ENCODE data around the gene TOM1L1. TPM values are rescaled to one million over a fixed set of nuclear protein-coding genes. Genes with fewer than 3 reads are reported as not detected.

Gene TOM1L1
- total and polyA plus RNA-seq, 2 of the 8 experiments (the other 6 are each of a cell fraction or from before 2014, with no cell fraction given), result 47.0 to 60.8 TPM

DNA sequence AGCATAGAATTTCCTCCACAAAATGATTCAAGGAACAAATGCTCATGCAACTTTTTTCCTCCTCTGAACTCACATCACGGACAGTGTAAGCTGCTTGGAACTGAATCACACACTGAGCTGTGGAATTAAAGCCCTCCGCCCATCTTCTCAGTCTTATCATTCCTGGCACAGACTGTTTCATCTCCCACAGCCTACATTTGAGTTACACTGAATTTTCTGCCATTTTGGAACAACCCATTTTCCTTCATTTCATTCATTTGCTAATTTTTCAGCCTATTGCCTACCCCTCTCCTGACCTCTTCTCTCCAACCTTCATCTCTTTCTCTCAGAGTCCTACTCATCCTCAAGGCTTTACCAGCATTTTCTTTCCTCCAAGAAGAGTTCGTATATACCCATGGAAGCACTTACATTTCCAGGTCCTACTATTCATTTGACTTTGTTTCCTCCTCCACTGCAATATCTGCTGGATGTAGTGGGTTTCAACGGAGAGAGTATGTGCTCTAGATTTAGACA is 39.1 kb upstream of the TOM1L1 start:
- no peak overlapping the region for H2AFZ ChIP-seq (ENCODE audit: low read length)
- no peak overlapping the region for H3K4me2 ChIP-seq (ENCODE audit: insufficient read depth in 1 of 2, low read depth in 2 of 2, low read length in 2 of 2)
- no peak for FAIRE-seq

More for the DNA sequence above, 39.1 kb upstream of the TOM1L1 start:
- no peaks in the 10 kb centered on the region for H3K36me3 ChIP-seq (ENCODE audit: control insufficient read depth in 2 of 4, insufficient read depth in 4 of 4, low read length in 3 of 4)
- H2BK120ac ChIP-seq (replicated peaks; ENCODE audit: low read depth, low read length), result no peak overlapping the region
- H3K18ac ChIP-seq (ENCODE audit: extremely low read depth, low read length), result no peak overlapping the region
- ChIA-PET POLR2A (ENCODE audit: partially characterized antibody) (interaction anchor here (1.0 kb wide), 1 partner anchor 14 kb away, joined by 3 read pairs; no protein-coding TSS in a partner anchor), CTCF (ENCODE audit: partially characterized antibody) (interaction anchor here (0.7 to 1.2 kb wide), 2 partner anchors 24 to 34 kb away, joined by 3 read pairs; no protein-coding TSS in a partner anchor)
- no peak overlapping the region for H2BK20ac ChIP-seq (ENCODE audit: low read length)
- H3K27me3 ChIP-seq (replicated peaks in 1 of 4; ENCODE audit: control insufficient read depth in 3 of 4, extremely low read depth in 1 of 4, insufficient read depth in 3 of 4, low read length in 3 of 4), result no peaks in the 10 kb centered on the region
- no peak overlapping the region for H4K5ac ChIP-seq (ENCODE audit: insufficient read length, low read depth, low read length)
- no peak overlapping the region for H3K4me3 ChIP-seq (ENCODE audit: extremely low read depth in 1 of 4, insufficient read depth in 2 of 4, low read depth in 3 of 4, low read length in 4 of 4)
- no peak overlapping the region for H2AK5ac ChIP-seq (ENCODE audit: low read depth, low read length)
- no peak overlapping the region for H3K27ac ChIP-seq (ENCODE audit: low read depth, low read length)
- H3K14ac ChIP-seq (ENCODE audit: insufficient read length), result no peak overlapping the region
- H4K91ac ChIP-seq (replicated peaks; ENCODE audit: insufficient read length, low read length), result no peak overlapping the region
- peaks cover 0 to 5% (median 0%) of the 10 kb centered on the region in 4 experiments; a peak in 1 of 7 replicates for H3K4me1 ChIP-seq (replicated peaks in 1 of 4; ENCODE audit: control insufficient read depth in 3 of 4, insufficient read depth in 4 of 4, low read length in 3 of 4)
- no peaks in the 10 kb centered on the region for H3K79me1 ChIP-seq (ENCODE audit: low read depth, low read length)
- no peak overlapping the region for H4K8ac ChIP-seq (ENCODE audit: extremely low read depth, insufficient read depth, low read length)
- no peak for DNase-seq (ENCODE audit: low read depth in 1 of 2, low spot score in 2 of 2)
- WGBS, 2 experiments (ENCODE audit: extremely low coverage in 1 of 2, insufficient coverage in 1 of 2, insufficient read length in 1 of 2, insufficient replicate concordance in 2 of 2, low coverage in 1 of 2, low lambda C conversion rate in 2 of 2, missing lambda C conversion rate in 1 of 2), result 88% methylated on average over 4 of the region's 4 CpGs; no CpG with 5 or more reads in 1 of the 2 experiments
- no peak overlapping the region for H3K56ac ChIP-seq (replicated peaks; ENCODE audit: insufficient read length, low read depth, low read length)
- H3K9me3 ChIP-seq (ENCODE audit: insufficient read depth in 2 of 2, low read depth in 1 of 2, low read length in 1 of 2), result no peaks in the 10 kb centered on the region
- no peak overlapping the region for H3K9ac ChIP-seq (replicated peaks in 1 of 4; ENCODE audit: extremely low read depth in 1 of 4, low read depth in 3 of 4, low read length in 3 of 4)
- H3K4ac ChIP-seq (replicated peaks; ENCODE audit: insufficient read length, low read depth, low read length), result no peak overlapping the region
- no peak overlapping the region for H2BK12ac ChIP-seq (ENCODE audit: low read depth, low read length)
- H2BK5ac ChIP-seq (ENCODE audit: low read depth, low read length), result no peak overlapping the region
- H3K79me2 ChIP-seq (ENCODE audit: control insufficient read depth in 1 of 2, insufficient read depth in 2 of 2, low read length in 2 of 2), result no peaks in the 10 kb centered on the region
- TF ChIP-seq EZH2 (IDR thresholded peaks at IDR 0.05; ENCODE audit: low read depth, low read length, severe bottlenecking) (no peak), HDAC6 (IDR thresholded peaks at IDR 0.05; ENCODE audit: low read depth, low read length) (no peak)
- H3K23me2 ChIP-seq (ENCODE audit: low read depth, low read length), result no peaks in the 10 kb centered on the region; the same call in 1 of the 2 replicates
- no peaks in the 10 kb centered on the region for H4K20me1 ChIP-seq (replicated peaks in 1 of 2; ENCODE audit: control insufficient read depth in 1 of 2, insufficient read depth in 2 of 2, low read length in 2 of 2)
- H3K23ac ChIP-seq (ENCODE audit: insufficient read length), result no peak overlapping the region
- H2BK15ac ChIP-seq (ENCODE audit: low read length), result no peak overlapping the region
